Measurements from ENCODE around the gene VPS11.
"Not testable (repeated sequence)": the region's sequence is repeated elsewhere in the genome, so short reads cannot be mapped to it uniquely, and the experiment has no call there.

The VPS11 gene

GRCh38 chr11:119103161-119103664 is 35.6 kb downstream of the VPS11 start:
- not testable (repeated sequence) for DNase-seq (ENCODE audit: low spot score)

- DNase-seq (ENCODE audit: low spot score): no peak
These were observed 36.2 kb downstream of the VPS11 start for GRCh38 chr11:119103793-119104192.

GRCh38 chr11:119106564-119107537 is 39.2 kb downstream of the VPS11 start, which contains the start of gene C2CD2L:
C2CD2L (plus strand) TSS chr11:119107344; CDS start chr11:119107742, 398 bp downstream.
- peak; percentile 97 for DNase-seq (ENCODE audit: low spot score)

GRCh38 chr11:119107538-119108145 is 40.0 kb downstream of the VPS11 start:
- DNase-seq (ENCODE audit: low spot score): peak; percentile 49

GRCh38 chr11:119108146-119108856 is 40.7 kb downstream of the VPS11 start:
- peak; percentile 17 for DNase-seq (ENCODE audit: low spot score)

GRCh38 chr11:119108857-119109221 is 41.2 kb downstream of the VPS11 start:
- DNase-seq (ENCODE audit: low spot score): no peak

GRCh38 chr11:119109843-119110242 is 42.2 kb downstream of the VPS11 start:
- DNase-seq (ENCODE audit: low spot score): no peak

- no peak for DNase-seq (ENCODE audit: low spot score)
These were observed 42.8 kb downstream of the VPS11 start for GRCh38 chr11:119110439-119110838.

GRCh38 chr11:119111361-119111925 is 43.8 kb downstream of the VPS11 start:
- DNase-seq (ENCODE audit: low spot score): no peak

- no peak for DNase-seq (ENCODE audit: low spot score)
These were observed 44.8 kb downstream of the VPS11 start for GRCh38 chr11:119112314-119113020.

- DNase-seq (ENCODE audit: low spot score): no peak
These were observed 46.1 kb downstream of the VPS11 start for GRCh38 chr11:119113716-119114115.

GRCh38 chr11:119114351-119114750 is 46.7 kb downstream of the VPS11 start:
- no peak for DNase-seq (ENCODE audit: low spot score)

- DNase-seq (ENCODE audit: low spot score): no peak
These were observed 48.0 kb downstream of the VPS11 start for GRCh38 chr11:119115484-119116234.

- no peak for DNase-seq (ENCODE audit: low spot score)
These were observed 48.6 kb downstream of the VPS11 start for GRCh38 chr11:119116235-119116594.

- no peak for DNase-seq (ENCODE audit: low spot score)
These were observed 49.0 kb downstream of the VPS11 start for GRCh38 chr11:119116601-119117000.

- DNase-seq (ENCODE audit: low spot score): no peak
These were observed 49.5 kb downstream of the VPS11 start for GRCh38 chr11:119117004-119117706.

GRCh38 chr11:119118227-119118626 is 50.6 kb downstream of the VPS11 start:
- no peak for DNase-seq (ENCODE audit: low spot score)

GRCh38 chr11:119118946-119119345 is 51.3 kb downstream of the VPS11 start:
- DNase-seq (ENCODE audit: low spot score): no peak

GRCh38 chr11:119120639-119121007 is 53.0 kb downstream of the VPS11 start:
- DNase-seq (ENCODE audit: low spot score): peak; percentile 39

All from GM03348 (cell line).